ENCODE data around the gene FLNC.

The FLNC gene

GRCh38 chr7:128800567-128800966 is 29.6 kb upstream of the FLNC start:
- no peak for DNase-seq (ENCODE audit: insufficient read length, low spot score)
- FAIRE-seq = no peak

GRCh38 chr7:128801003-128801402 is 29.2 kb upstream of the FLNC start:
- FAIRE-seq (no peak), DNase-seq (ENCODE audit: insufficient read length, low spot score) (no peak)

- no peak for FAIRE-seq
Observed at GRCh38 chr7:128801667-128802418, 28.4 kb upstream of the FLNC start.

GRCh38 chr7:128804484-128804883 is 25.7 kb upstream of the FLNC start:
- no peak for DNase-seq (ENCODE audit: insufficient read length, low spot score)
- no peak for FAIRE-seq

More at GRCh38 chr7:128801667-128802418, 28.4 kb upstream of the FLNC start:
- DNase-seq (ENCODE audit: insufficient read length, low spot score) = no peak

GRCh38 chr7:128805225-128805624 is 25.0 kb upstream of the FLNC start:
- FAIRE-seq = no peak
- no peak for DNase-seq (ENCODE audit: insufficient read length, low spot score)

GRCh38 chr7:128807191-128807590 is 23.0 kb upstream of the FLNC start:
- DNase-seq (ENCODE audit: insufficient read length, low spot score) = no peak
- FAIRE-seq = no peak

- DNase-seq (ENCODE audit: insufficient read length, low spot score) (no peak), FAIRE-seq (no peak)
Observed at GRCh38 chr7:128809363-128809762, 20.8 kb upstream of the FLNC start.

- FAIRE-seq (no peak), DNase-seq (ENCODE audit: insufficient read length, low spot score) (no peak)
Observed at GRCh38 chr7:128810473-128810872, 19.7 kb upstream of the FLNC start.

- FAIRE-seq (no peak), DNase-seq (ENCODE audit: insufficient read length, low spot score) (no peak)
Observed at GRCh38 chr7:128810997-128811396, 19.2 kb upstream of the FLNC start.

GRCh38 chr7:128811631-128812430 is 18.4 kb upstream of the FLNC start:
- FAIRE-seq = no peak
- DNase-seq (ENCODE audit: insufficient read length, low spot score) = no peak

GRCh38 chr7:128812514-128813168 is 17.6 kb upstream of the FLNC start:
- DNase-seq (ENCODE audit: insufficient read length, low spot score) = no peak
- FAIRE-seq = no peak

GRCh38 chr7:128814499-128814898 is 15.7 kb upstream of the FLNC start:
- DNase-seq (ENCODE audit: insufficient read length, low spot score) (no peak), FAIRE-seq (no peak)

GRCh38 chr7:128815289-128815942 is 14.8 kb upstream of the FLNC start:
- no peak for DNase-seq (ENCODE audit: insufficient read length, low spot score)
- no peak for FAIRE-seq

- FAIRE-seq = no peak
- no peak for DNase-seq (ENCODE audit: insufficient read length, low spot score)
Observed at GRCh38 chr7:128818694-128819093, 11.5 kb upstream of the FLNC start.

GRCh38 chr7:128821724-128822123 is 8.5 kb upstream of the FLNC start:
- DNase-seq (ENCODE audit: insufficient read length, low spot score) = no peak
- no peak for FAIRE-seq

GRCh38 chr7:128826512-128826911 is 3.7 kb upstream of the FLNC start:
- DNase-seq (ENCODE audit: insufficient read length, low spot score) (no peak), FAIRE-seq (no peak)

- no peak for FAIRE-seq
- no peak for DNase-seq (ENCODE audit: insufficient read length, low spot score)
Observed at GRCh38 chr7:128826916-128827247, 3.3 kb upstream of the FLNC start.

GRCh38 chr7:128827248-128827958 is 2.8 kb upstream of the FLNC start:
- DNase-seq (ENCODE audit: insufficient read length, low spot score) = no peak
- FAIRE-seq = no peak

GRCh38 chr7:128827971-128828711 is 2.1 kb upstream of the FLNC start:
- no peak for DNase-seq (ENCODE audit: insufficient read length, low spot score)
- FAIRE-seq = no peak
